Hepatocyte (in vitro differentiated cells): Measurements from ENCODE around the gene FGD4. TPM values are rescaled to one million over a fixed set of nuclear protein-coding genes. Genes with fewer than 3 reads are reported as not detected.

Source experiments
- DNase-seq: peaks from one replicate; pipeline ENCODE4 v3.0.0-alpha.2; 2016; ENCODE audit warnings: low spot score
- H2AFZ ChIP-seq: fragments of 200-600 bp; sonication (generic); 2 replicates; pipeline ENCODE4 v1.6.0; 2016; ENCODE audit warnings: antibody characterized with exemption, mild to moderate bottlenecking
- H3K27ac ChIP-seq: fragments of 200-600 bp; sonication (generic); 2 replicates; pipeline ENCODE4 v1.5.1; 2016; ENCODE audit warnings: mild to moderate bottlenecking
- H3K27me3 ChIP-seq: fragments of 200-600 bp; sonication (generic); 2 replicates; pipeline ENCODE4 v1.6.1; 2016
- H3K36me3 ChIP-seq: fragments of 200-600 bp; sonication (generic); replicated peaks from 2 replicates; pipeline ENCODE4 v1.5.1; 2016; ENCODE audit warnings: low read depth; ENCODE audit not compliant: insufficient read depth
- H3K4me1 ChIP-seq: fragments of 200-600 bp; sonication (generic); 2 replicates; pipeline ENCODE4 v1.5.1; 2016; ENCODE audit warnings: mild to moderate bottlenecking, moderate library complexity; ENCODE audit not compliant: insufficient read depth
- H3K4me2 ChIP-seq: fragments of 200-600 bp; sonication (generic); 2 replicates; pipeline ENCODE4 v1.6.0; 2016
- H3K4me3 ChIP-seq: fragments of 200-600 bp; sonication (generic); 2 replicates; pipeline ENCODE4 v1.5.1; 2016; ENCODE audit warnings: mild to moderate bottlenecking
- H3K79me2 ChIP-seq: fragments of 200-600 bp; sonication (generic); 2 replicates; pipeline ENCODE4 v1.6.0; 2017; ENCODE audit warnings: mild to moderate bottlenecking
- H3K9me2 ChIP-seq: fragments of 200-600 bp; sonication (generic); replicated peaks from 2 replicates; pipeline ENCODE4 v1.6.0; 2017; ENCODE audit warnings: mild to moderate bottlenecking; ENCODE audit not compliant: insufficient read depth
- H3K9me3 ChIP-seq: fragments of 200-600 bp; sonication (generic); 2 replicates; pipeline ENCODE4 v1.5.1; 2016; ENCODE audit warnings: low read depth, mild to moderate bottlenecking
- H4K20me1 ChIP-seq: fragments of 200-600 bp; sonication (generic); 2 replicates; pipeline ENCODE4 v1.6.0; 2016; ENCODE audit warnings: mild to moderate bottlenecking; ENCODE audit not compliant: insufficient read depth, poor library complexity, severe bottlenecking
- EZH2 ChIP-seq: fragments of 200-600 bp; sonication (generic); IDR thresholded peaks from 2 replicates; pipeline ENCODE4 v1.6.1; 2016; ENCODE audit warnings: antibody characterized with exemption, mild to moderate bottlenecking, borderline replicate concordance
- EZH2phosphoT487 ChIP-seq: fragments of 200-600 bp; sonication (generic); IDR thresholded peaks from one replicate; pipeline ENCODE4 v1.6.1; 2018; ENCODE audit warnings: antibody characterized with exemption, mild to moderate bottlenecking, low read depth, moderate library complexity; ENCODE audit not compliant: unreplicated experiment, severe bottlenecking
- WGBS: methylation state at CpG from one replicate; pipeline ENCODE4 v1.1.6; 2016; ENCODE audit warnings: low lambda C conversion rate; ENCODE audit errors: missing lambda C conversion rate; 5-methylcytosine and 5-hydroxymethylcytosine counted together
- polyA plus RNA-seq: library from polyadenylated mRNA; unstranded; fragments of >200 nt; fragmentation: Nextera tagmentation; extraction: Ambion mirVana; gene quantifications from 2 replicates; pipeline ENCODE4 v1.2.1, GENCODE V29; 2016
- total RNA-seq: library from RNA; depleted of rRNA; stranded (reverse); fragments of >200 nt; gene quantifications from 2 replicates; pipeline ENCODE4 v1.2.3, GENCODE V29; 2014
- TF ChIP-seq, protein P1 (sequence below): fragments of 200-600 bp; sonication (generic); IDR thresholded peaks from 2 replicates; pipeline ENCODE4 v1.5.1; 2016; ENCODE audit warnings: antibody characterized with exemption, mild to moderate bottlenecking; ENCODE audit not compliant: poor library complexity

Gene FGD4
- total and polyA plus RNA-seq, 2 experiments from 2014 or later, result 15.2 to 41.5 TPM

DNA sequence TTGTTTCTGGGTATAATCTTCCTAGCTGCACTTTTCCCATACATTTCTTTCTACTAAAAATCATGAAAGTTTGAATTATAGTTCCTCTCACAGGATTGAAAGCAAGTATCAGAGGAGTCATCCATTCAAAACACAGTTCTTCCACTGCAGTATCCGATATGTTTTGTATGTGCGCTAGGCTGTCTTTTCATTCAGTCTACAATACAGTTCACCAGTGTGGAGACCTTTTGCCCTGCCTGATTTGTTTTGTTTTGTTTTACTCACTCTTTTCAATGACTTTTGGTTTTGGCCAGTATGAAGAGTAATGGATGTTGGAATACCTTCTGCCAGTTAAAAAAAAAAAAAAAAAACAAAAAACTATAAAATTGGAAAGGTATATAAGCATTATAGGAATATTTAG, 91.4 kb downstream of the FGD4 start:
- Histone ChIP-seq H3K9me2 (no peaks in the 10 kb centered on the region), H3K27ac (no peak overlapping the region), H3K36me3 (no peaks in the 10 kb centered on the region), H3K9me3 (no peaks in the 10 kb centered on the region), H3K79me2 (peaks cover 43% of the 10 kb centered on the region), H3K4me1 (peaks cover 2% of the 10 kb centered on the region), H3K4me2 (no peak overlapping the region), H2AFZ (no peak overlapping the region), H3K4me3 (no peak overlapping the region), H3K27me3 (no peaks in the 10 kb centered on the region), H4K20me1 (no peaks in the 10 kb centered on the region)
- DNase-seq, result no peak
- TF ChIP-seq EZH2phosphoT487 (no peak), EZH2 (no peak)
- TF ChIP-seq, protein P1, sequence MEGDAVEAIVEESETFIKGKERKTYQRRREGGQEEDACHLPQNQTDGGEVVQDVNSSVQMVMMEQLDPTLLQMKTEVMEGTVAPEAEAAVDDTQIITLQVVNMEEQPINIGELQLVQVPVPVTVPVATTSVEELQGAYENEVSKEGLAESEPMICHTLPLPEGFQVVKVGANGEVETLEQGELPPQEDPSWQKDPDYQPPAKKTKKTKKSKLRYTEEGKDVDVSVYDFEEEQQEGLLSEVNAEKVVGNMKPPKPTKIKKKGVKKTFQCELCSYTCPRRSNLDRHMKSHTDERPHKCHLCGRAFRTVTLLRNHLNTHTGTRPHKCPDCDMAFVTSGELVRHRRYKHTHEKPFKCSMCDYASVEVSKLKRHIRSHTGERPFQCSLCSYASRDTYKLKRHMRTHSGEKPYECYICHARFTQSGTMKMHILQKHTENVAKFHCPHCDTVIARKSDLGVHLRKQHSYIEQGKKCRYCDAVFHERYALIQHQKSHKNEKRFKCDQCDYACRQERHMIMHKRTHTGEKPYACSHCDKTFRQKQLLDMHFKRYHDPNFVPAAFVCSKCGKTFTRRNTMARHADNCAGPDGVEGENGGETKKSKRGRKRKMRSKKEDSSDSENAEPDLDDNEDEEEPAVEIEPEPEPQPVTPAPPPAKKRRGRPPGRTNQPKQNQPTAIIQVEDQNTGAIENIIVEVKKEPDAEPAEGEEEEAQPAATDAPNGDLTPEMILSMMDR, result no peak
- WGBS, result 96% methylated on average over 2 of the region's 2 CpGs

- 45% methylated on average over 4 of the region's 4 CpGs for WGBS
- H4K20me1 ChIP-seq, result no peaks in the 10 kb centered on the region
- no peaks in the 10 kb centered on the region for H3K9me2 ChIP-seq
- no peak overlapping the region for H3K4me2 ChIP-seq
- no peaks in the 10 kb centered on the region for H3K9me3 ChIP-seq
- no peaks in the 10 kb centered on the region for H3K36me3 ChIP-seq
- TF ChIP-seq, protein P1, result no peak
- no peak for TF ChIP-seq EZH2phosphoT487
- TF ChIP-seq EZH2, result no peak
- H3K27me3 ChIP-seq, result no peaks in the 10 kb centered on the region
- DNase-seq, result no peak
- H2AFZ ChIP-seq, result no peak overlapping the region
- peaks cover 61% of the 10 kb centered on the region for H3K79me2 ChIP-seq
- H3K27ac ChIP-seq, result no peak overlapping the region
- no peak overlapping the region for H3K4me3 ChIP-seq
- no peaks in the 10 kb centered on the region for H3K4me1 ChIP-seq
Observed at GRCh38 chr12:32493282-32493681, 93.9 kb downstream of the FGD4 start.

DNA sequence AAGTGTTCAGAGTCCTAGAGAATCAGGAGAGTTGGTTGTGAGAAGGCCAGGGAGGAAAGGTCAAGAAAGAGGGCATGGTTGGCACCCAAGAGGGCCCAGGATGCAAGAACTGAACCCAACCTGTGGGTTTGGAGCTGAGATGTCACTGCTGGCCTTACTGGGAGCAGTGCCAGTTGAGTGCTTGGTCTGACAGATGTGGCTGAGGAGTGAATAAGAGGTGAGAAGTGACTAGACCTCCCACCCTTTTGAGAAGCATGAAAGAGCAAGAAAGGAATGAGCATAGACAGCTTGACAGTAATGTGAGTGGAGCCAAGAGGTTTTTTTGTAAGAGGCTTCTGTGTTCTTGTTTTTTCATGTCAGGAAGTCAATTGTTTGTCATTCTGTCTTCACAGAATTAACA, 95.3 kb downstream of the FGD4 start:
- Histone ChIP-seq H3K36me3 (no peaks in the 10 kb centered on the region), H3K9me2 (no peaks in the 10 kb centered on the region), H3K27ac (no peak overlapping the region), H3K27me3 (no peaks in the 10 kb centered on the region), H3K4me3 (no peak overlapping the region), H3K9me3 (no peaks in the 10 kb centered on the region), H2AFZ (no peak overlapping the region), H3K4me2 (no peak overlapping the region), H4K20me1 (no peaks in the 10 kb centered on the region), H3K4me1 (no peaks in the 10 kb centered on the region), H3K79me2 (peaks cover 55% of the 10 kb centered on the region)
- DNase-seq, result no peak
- TF ChIP-seq EZH2phosphoT487 (no peak), EZH2 (no peak)
- TF ChIP-seq, protein P1, result no peak

GRCh38 chr12:32496946-32497345, 97.6 kb downstream of the FGD4 start:
- Histone ChIP-seq H3K27me3 (no peaks in the 10 kb centered on the region), H3K4me1 (peaks cover 6% of the 10 kb centered on the region), H3K27ac (no peak overlapping the region), H3K9me2 (no peaks in the 10 kb centered on the region), H3K79me2 (peaks cover 56% of the 10 kb centered on the region), H2AFZ (no peak overlapping the region), H4K20me1 (no peaks in the 10 kb centered on the region), H3K9me3 (no peaks in the 10 kb centered on the region), H3K4me2 (no peak overlapping the region), H3K4me3 (no peak overlapping the region), H3K36me3 (no peaks in the 10 kb centered on the region)
- DNase-seq, result no peak
- TF ChIP-seq EZH2 (no peak), EZH2phosphoT487 (no peak)
- TF ChIP-seq, protein P1, result no peak
